ENCODE measurements around the gene DNAJC19.

Gene DNAJC19

GRCh38 chr3:180983136-180983535 lies 6.4 kb downstream of the DNAJC19 start:
- no peak for TF ChIP-seq CTCF (IDR thresholded peaks at IDR 0.05; ENCODE audit: extremely low read depth, insufficient read depth, missing control alignments)
- in situ Hi-C loops (cut with MboI; ENCODE audit: low pct_unique_long_range_greater_than_20kb, low sequenced_read_pairs, unreplicated experiment) = no loop called here
- DNase-seq (ENCODE audit: low spot score) = no peak

- in situ Hi-C loops (cut with MboI; ENCODE audit: low pct_unique_long_range_greater_than_20kb, low sequenced_read_pairs, unreplicated experiment) = no loop called here
- TF ChIP-seq CTCF (IDR thresholded peaks at IDR 0.05; ENCODE audit: extremely low read depth, insufficient read depth, missing control alignments) = no peak
- DNase-seq (ENCODE audit: low spot score) = no peak
Observed at GRCh38 chr3:180981912-180982311, 7.6 kb downstream of the DNAJC19 start.

- no peak for TF ChIP-seq CTCF (IDR thresholded peaks at IDR 0.05; ENCODE audit: extremely low read depth, insufficient read depth, missing control alignments)
- in situ Hi-C loops (cut with MboI; ENCODE audit: low pct_unique_long_range_greater_than_20kb, low sequenced_read_pairs, unreplicated experiment) = no loop called here
- no peak for DNase-seq (ENCODE audit: low spot score)
Observed at GRCh38 chr3:180980611-180981010, 8.9 kb downstream of the DNAJC19 start.

GRCh38 chr3:180979961-180980360 lies 9.6 kb downstream of the DNAJC19 start:
- no peak for DNase-seq (ENCODE audit: low spot score)
- in situ Hi-C loops (cut with MboI; ENCODE audit: low pct_unique_long_range_greater_than_20kb, low sequenced_read_pairs, unreplicated experiment) = no loop called here
- no peak for TF ChIP-seq CTCF (IDR thresholded peaks at IDR 0.05; ENCODE audit: extremely low read depth, insufficient read depth, missing control alignments)

GRCh38 chr3:180977498-180977897 lies 12.0 kb downstream of the DNAJC19 start:
- no peak for DNase-seq (ENCODE audit: low spot score)
- no peak for TF ChIP-seq CTCF (IDR thresholded peaks at IDR 0.05; ENCODE audit: extremely low read depth, insufficient read depth, missing control alignments)
- in situ Hi-C loops (cut with MboI; ENCODE audit: low pct_unique_long_range_greater_than_20kb, low sequenced_read_pairs, unreplicated experiment) = no loop called here

GRCh38 chr3:180974286-180974685 lies 15.2 kb downstream of the DNAJC19 start:
- in situ Hi-C loops (cut with MboI; ENCODE audit: low pct_unique_long_range_greater_than_20kb, low sequenced_read_pairs, unreplicated experiment) = no loop called here
- no peak for DNase-seq (ENCODE audit: low spot score)
- no peak for TF ChIP-seq CTCF (IDR thresholded peaks at IDR 0.05; ENCODE audit: extremely low read depth, insufficient read depth, missing control alignments)

GRCh38 chr3:180973543-180973942 lies 16.0 kb downstream of the DNAJC19 start:
- TF ChIP-seq CTCF (IDR thresholded peaks at IDR 0.05; ENCODE audit: extremely low read depth, insufficient read depth, missing control alignments) = no peak
- in situ Hi-C loops (cut with MboI; ENCODE audit: low pct_unique_long_range_greater_than_20kb, low sequenced_read_pairs, unreplicated experiment) = no loop called here
- DNase-seq (ENCODE audit: low spot score) = peak; percentile 9

Data from GM13977 (cell line).